OCI-LY7 (cell line): ENCODE results near the gene CTNND2.
"Not testable (repeated sequence)": the region's sequence is repeated elsewhere in the genome, so short reads cannot be mapped to it uniquely, and the experiment has no call there.

Experiments used
- EZH2phosphoT487 ChIP-seq: fragments of 200-600 bp; sonication (generic); IDR thresholded peaks from 2 replicates; pipeline ENCODE4 v1.6.1; 2018; ENCODE audit warnings: low read depth, borderline replicate concordance, mild to moderate bottlenecking, mixed run types, antibody characterized with exemption, low read length, moderate library complexity, mixed read lengths
- TF ChIP-seq, protein P1 (sequence below): fragments of 200-600 bp; sonication (generic); conservative IDR thresholded peaks from 2 replicates; pipeline ENCODE4 v1.5.1; 2014; ENCODE audit warnings: mild to moderate bottlenecking, antibody characterized with exemption, low read length, moderate library complexity, mixed read lengths

DNA sequence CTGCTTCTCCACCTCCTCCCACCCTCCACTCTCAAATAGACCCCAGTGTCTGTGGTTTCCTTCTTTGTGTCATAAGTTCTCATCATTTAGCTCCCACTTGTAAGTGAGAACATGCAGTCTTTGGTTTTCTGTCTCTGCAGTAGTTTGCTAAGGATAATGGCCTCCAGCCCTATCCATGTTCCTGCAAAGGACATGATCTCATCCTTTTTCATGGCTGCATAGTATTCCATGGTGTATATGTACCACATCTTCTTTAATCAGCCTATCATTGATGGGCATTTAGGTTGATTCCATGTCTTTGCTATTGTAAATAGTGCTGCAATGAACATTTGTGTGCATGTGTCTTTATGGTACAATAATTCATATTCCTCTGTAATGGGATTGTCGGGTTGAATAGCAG is 489.5 kb downstream of the CTNND2 start:
- TF ChIP-seq, protein P1, sequence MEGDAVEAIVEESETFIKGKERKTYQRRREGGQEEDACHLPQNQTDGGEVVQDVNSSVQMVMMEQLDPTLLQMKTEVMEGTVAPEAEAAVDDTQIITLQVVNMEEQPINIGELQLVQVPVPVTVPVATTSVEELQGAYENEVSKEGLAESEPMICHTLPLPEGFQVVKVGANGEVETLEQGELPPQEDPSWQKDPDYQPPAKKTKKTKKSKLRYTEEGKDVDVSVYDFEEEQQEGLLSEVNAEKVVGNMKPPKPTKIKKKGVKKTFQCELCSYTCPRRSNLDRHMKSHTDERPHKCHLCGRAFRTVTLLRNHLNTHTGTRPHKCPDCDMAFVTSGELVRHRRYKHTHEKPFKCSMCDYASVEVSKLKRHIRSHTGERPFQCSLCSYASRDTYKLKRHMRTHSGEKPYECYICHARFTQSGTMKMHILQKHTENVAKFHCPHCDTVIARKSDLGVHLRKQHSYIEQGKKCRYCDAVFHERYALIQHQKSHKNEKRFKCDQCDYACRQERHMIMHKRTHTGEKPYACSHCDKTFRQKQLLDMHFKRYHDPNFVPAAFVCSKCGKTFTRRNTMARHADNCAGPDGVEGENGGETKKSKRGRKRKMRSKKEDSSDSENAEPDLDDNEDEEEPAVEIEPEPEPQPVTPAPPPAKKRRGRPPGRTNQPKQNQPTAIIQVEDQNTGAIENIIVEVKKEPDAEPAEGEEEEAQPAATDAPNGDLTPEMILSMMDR, result not testable (repeated sequence)
- not testable (repeated sequence) for TF ChIP-seq EZH2phosphoT487
